NCI-H1930 (cell line): Measurements from ENCODE around the gene PIM3.

ENCODE experiments used
- DNase-seq, 2 experiments: peaks; one replicate each; lab custom pipeline; 2025; lab: John Stamatoyannopoulos, UW

PIM3 gene

DNA sequence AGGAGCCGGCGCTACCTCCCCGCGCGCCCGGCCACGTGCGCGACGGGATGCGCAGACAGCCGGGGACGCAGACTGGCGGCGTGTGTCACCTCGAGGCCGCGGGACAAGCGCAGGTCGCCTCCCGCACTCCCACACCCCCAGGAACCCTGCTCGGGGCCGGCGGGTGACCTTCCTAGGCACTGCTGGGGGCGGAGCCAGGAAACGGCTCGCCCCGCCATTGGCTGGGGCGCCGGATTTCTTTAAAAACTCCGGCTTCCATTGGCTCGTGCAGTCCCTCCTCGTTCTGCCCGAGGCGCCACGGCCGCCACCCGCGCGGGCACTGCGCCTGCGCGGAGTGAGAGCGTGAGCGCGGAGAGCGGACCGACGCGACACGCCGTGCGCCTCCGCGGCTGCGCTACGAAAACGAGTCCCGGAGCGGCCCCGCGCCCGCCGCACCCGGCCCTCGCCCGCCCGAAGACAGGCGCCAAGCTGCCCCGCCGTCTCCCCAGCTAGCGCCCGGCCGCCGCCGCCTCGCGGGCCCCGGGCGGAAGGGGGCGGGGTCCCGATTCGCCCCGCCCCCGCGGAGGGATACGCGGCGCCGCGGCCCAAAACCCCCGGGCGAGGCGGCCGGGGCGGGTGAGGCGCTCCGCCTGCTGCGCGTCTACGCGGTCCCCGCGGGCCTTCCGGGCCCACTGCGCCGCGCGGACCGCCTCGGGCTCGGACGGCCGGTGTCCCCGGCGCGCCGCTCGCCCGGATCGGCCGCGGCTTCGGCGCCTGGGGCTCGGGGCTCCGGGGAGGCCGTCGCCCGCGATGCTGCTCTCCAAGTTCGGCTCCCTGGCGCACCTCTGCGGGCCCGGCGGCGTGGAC is at the start of gene PIM3:
PIM3 (plus strand) TSS at position 614 of the 846 bp plus-strand sequence; CDS start at position 790, 176 bp downstream.
- peak; percentile 91 to 98 for DNase-seq

DNA sequence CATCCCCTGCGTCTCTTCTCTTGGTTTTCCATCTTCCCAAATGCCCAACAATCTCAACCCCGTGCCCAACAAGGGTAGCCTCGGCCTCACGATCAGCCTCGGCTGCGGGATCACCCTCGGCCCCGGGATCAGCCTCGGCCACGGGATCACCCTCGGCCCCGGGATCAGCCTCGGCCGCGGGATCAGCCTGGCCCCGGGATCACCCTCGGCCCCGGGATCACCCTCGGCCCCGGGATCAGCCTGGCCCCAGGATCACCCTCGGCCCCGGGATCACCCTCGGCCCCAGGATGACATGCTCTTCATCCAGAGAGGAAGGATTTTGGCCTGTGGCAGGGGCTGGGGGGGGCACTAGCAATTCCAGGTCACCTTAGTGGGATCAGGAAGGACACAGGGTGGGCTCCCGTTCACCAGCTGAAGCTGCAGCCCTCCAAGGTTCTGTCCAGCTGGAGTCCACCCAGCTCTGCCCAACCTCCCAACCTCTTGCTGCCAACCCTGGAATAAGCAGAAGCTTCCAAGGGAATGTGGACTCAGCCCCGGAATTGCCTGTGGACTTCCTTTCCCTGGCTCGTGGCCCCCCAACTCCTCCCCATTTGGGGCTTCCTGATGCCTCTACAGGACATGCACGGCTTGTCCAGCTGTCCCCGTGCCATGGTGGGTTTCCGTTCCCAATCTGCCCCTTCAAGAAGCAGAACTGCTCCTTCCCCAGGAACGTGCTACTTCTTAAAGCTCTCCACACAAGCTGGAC is 48.5 kb upstream of the PIM3 start:
- no peak for DNase-seq

- DNase-seq, result no peak
These were observed 47.5 kb upstream of the PIM3 start for GRCh38 chr22:49913026-49913425.

DNA sequence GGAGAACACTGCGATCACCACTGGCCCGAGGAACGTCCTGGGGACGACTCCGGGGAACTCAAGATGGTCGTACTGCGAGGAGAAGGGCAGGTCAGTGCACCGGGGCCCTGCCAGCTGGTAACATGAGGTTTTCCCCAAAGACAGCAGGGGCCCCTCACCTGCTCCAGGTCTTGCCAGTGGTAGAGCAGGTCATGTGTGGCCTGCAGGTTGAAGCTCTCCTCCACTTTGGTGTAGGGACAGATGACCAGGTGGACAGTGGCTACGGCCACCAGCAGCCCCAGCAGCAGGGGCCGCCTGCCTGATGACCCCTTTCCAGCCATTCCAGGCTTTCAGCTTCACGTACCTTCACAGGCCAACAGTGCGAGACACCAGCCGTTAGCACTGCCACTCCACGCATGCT is 47.1 kb upstream of the PIM3 start:
- no peak for DNase-seq

DNA sequence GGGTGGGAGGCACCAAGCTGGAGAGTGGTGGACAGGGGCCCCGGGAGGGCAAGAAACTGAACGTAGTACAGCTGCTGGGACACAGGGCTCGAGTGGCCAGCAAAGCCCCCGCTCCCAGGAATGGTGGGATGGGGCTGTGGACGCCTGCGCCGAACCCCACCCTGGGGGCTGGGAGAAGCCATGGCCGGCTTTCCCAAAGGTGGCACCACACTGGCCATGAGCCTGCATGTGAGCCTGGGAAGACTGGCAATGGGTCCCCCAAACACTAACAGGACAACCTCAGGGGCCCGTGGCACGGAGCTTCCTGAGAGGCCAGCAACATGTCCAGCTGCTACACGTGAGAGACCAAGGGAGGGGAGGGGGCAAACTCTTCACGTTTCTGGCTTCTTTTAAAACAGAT is 46.3 kb upstream of the PIM3 start:
- DNase-seq, result no peak

DNA sequence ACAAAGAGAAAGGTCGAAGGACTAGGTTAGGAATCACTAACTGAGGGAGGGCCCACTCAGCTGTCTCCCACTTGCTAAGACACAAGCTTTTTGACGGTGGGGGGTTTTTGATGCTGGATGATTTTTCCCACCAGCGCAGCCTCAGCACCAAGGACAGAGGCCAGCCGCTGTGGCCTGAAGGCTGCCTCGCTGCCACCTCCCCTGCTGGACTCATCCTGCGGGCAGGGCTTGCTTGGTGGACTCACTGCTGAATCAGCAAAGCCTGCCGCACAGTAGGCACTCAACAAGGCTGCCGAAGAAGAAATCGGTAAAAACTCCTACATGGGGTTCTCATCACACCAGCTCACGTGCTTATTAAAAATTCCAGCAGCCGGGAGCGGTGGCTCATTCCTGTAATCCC is 45.0 kb upstream of the PIM3 start:
- DNase-seq, result no peak

GRCh38 chr22:49916831-49917230 is 43.7 kb upstream of the PIM3 start:
- no peak for DNase-seq

DNA sequence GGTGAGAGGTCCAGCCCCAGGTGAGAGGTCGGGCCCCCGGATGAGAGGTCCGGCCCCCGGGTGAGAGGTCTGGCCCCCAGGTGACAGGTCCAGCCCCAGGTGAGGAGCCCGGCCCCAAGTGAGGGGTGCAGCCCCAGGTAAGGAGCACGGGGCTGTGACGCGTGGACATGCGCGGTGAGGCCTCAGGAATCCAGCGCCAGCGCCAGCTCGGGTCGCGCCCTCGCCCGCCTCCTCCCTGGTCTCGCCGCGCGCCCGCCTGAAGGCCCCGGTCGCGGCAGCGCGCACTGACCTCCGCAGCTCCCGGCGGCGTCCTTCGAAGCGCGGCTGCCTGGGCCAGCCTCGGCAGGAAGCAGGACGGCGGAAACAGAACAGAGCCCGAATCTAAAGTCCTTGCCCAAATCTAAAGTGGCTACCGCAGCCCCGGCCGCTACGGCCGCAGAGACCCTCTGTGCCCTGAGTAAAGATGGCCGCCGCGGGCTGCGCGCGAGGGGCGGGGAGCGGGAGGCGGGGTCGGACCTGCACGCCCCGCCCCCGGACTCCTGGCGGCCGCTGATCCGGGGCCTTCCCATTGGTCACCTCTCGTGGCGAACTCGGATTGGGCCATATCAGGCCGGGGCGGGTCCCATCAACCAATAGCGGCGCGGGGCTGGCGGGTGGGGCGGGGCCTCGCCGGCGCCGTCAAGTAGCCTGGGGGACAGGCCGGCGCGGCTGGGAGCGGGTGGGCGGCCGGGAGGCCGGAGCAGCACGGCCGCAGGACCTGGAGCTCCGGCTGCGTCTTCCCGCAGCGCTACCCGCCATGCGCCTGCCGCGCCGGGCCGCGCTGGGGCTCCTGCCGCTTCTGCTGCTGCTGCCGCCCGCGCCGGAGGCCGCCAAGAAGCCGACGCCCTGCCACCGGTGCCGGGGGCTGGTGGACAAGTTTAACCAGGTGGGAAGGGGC is 42.3 kb upstream of the PIM3 start, which contains the start of the genes ALG12 and CRELD2:
ALG12 (minus strand) TSS at position 465 of the 937 bp plus-strand sequence. CDS start 4,673 bp downstream, outside the sequence.
CRELD2 (plus strand) TSS at position 661 of the 937 bp plus-strand sequence; CDS start at position 797, 136 bp downstream.
- DNase-seq, result peak; percentile 93 to 96

GRCh38 chr22:49918911-49919881 is 41.4 kb upstream of the PIM3 start:
- no peak for DNase-seq

DNA sequence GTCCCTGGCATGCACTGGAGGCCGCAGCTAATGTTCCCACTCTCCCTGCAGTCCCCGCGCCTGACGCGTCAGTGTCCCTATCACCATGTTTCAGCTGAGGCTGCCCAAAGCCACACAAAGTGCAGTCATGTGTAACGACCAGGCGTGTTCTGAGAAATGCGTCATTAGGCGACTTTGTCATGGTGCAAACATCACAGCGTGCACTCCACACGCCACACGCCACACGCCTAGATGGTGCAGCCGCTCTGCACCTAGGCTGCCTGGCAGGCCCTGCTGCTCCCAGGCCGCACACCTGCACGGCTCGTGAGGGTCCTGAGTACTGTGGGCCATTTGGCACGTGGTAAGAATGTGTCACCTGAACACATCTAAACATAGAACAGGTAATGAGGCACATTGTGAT is 39.7 kb upstream of the PIM3 start:
- no peak for DNase-seq

DNA sequence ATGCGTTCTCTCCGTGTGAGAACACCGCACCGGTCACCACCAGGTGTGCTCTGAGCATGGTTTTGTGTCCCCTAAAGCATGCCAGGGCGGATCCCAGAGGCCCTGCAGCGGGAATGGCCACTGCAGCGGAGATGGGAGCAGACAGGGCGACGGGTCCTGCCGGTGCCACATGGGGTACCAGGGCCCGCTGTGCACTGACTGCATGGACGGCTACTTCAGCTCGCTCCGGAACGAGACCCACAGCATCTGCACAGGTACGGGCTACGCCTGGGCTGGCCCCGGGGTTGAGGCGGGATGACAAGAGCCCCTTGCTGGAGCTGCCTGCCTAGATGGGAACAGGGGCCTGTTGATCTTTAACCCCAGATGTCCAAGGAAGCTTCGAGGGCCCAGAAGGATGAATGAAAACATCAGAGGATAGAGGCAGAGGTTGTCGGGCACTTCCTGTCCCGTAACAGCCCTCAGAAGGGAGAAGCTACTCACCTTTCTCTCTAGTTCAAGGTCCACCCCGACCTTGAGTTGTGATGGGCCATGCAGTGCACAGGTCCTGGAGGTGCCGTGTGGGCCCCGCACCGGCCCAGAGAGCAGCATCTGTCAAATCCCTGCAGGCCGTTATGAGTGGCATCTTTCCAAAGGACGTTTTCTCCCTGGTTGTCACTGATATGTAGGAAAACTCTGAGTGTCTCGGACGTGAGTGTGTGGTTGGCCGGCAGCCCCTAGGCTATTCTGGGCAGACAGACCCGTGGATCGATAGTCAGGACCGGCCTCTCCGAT is 38.9 kb upstream of the PIM3 start:
- DNase-seq, result no peak

DNA sequence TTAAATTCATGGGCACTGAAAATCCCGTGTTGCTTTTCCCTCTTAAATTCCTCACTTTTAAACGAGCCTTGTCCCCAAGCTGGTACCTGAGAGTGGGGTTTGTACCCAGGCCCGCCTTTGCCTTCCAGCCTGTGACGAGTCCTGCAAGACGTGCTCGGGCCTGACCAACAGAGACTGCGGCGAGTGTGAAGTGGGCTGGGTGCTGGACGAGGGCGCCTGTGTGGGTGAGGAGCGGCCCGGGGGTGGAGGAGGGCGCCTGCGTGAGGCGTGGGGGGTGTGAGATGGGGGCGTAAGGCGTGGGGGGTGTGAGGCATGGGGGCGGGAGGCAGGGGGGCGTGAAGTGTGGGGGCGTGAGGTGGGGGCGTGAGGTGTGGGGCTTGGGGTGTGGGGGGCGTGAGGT is 38.1 kb upstream of the PIM3 start:
- no peak for DNase-seq

DNA sequence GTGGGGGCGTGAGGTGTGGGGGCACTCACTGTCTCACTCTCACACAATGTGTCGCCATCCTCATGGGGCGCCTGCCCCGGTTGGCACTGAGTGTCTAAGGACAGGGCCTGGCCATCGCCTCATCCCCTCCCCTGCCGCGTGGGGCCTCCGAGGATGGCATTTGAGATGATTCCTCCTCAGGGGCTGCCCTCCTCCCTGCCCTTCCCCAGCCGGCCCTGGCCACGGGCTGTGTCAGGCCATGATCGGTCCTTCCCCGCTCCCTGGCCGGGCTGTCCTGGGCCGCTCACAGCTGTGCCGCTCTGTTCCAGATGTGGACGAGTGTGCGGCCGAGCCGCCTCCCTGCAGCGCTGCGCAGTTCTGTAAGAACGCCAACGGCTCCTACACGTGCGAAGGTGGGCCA is 37.6 kb upstream of the PIM3 start:
- DNase-seq, result no peak

DNA sequence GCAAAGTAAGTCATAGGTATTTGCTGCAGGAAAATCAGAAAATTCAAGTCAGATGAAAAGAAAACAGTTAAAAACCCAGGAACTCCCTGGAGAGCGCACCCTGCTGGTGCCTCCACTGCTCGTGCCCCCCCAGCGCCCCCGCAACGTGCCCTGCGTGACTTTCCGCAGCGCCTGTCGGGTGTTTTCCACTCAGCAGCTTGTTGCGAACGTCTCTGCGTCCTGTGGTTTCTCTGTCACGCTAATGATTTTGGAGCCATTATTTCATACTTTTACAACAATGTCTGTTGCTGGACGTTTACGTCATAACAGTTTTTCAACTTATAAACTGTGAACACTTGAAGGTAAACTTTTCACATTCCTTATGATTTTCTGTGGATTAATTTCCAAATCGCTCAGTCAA is 37.1 kb upstream of the PIM3 start:
- DNase-seq, result no peak

- DNase-seq, result no peak
These were observed 36.3 kb upstream of the PIM3 start for GRCh38 chr22:49924113-49924833.

GRCh38 chr22:49925525-49926128 is 34.9 kb upstream of the PIM3 start:
- DNase-seq, result no peak

- no peak for DNase-seq
These were observed 33.7 kb upstream of the PIM3 start for GRCh38 chr22:49926916-49927315.

DNA sequence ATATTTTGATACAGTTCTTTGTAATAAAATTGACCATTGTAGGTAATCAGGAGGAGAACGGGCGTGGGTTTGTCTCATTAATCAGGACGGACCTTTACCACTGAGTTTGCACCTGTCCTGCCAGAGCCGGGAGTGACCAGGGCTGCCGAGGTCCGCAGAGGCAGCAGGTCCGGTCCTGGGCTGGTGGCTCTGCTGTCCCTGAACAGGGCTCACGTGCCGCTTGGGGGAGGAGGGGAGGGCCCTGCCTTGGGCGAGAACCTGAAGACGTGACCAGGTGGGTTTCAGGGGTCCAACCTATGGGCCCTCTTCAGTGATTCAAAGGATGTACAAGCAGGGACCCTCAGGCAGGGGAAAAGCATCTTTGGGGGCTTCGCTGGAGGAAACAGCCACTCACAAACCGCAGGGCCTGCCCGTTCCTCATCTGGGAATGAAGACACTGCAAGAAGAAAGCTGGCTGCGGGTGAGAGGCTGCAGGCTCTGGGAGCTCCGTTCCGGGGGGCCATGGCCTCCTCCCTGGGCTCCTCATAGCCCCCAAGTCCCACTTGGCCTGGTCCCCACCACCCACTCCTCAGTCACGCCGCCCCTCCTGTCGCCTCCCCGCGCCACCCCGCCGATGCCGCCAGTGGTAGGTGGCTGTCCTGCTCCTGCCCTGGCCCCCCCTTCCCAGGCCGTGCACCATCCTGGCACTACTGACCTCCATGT is 32.9 kb upstream of the PIM3 start:
- no peak for DNase-seq
